Measurements from ENCODE around the gene CAMTA1. TPM values are rescaled to one million over a fixed set of nuclear protein-coding genes. Genes with fewer than 3 reads are reported as not detected.

The CAMTA1 gene
- total RNA-seq, 1 donor from 2014 or later = 34.4 TPM

DNA sequence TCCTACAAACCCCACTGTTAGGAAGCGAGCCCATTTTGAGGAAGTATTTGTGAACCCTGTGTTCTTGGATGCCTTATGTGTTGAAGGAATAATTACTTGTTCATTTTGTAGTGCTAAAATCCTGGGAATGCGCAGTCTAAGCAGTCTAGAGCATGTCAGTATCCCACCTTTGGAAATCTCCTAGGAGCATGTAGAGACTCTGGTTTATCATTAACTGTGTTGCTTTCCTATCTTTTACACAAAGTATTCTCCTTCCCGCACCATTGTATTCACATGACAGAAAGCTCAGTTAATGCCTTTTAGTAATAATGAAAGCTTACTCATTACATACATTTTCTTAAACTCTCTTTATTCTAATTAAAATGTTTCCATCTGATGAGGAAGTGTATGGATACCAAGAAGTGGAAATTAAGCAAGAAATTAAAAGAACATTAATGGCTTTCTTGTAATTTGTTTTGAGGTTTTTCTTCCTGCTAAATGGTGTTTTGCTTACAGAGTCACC, 99.4 kb downstream of the CAMTA1 start:
- ATAC-seq = no peak

DNA sequence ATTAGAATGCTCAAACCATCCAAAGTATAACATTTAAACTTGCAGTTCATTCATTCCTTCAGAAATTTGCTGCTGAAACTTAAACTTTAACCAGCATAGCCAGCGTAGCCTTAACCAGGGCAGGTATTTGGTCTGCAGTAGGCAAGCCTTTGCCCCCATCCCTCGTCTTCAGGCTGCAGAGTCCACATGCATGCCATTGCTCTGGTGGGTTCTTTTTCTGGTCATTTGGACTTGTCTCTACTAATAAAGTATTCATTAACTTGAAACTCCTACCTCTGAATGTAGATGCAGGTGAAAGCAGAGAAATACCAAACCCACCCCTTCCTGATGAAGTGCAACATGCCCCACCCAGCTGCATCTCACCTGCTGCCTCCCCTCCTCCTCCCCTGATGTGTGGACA, 100.2 kb downstream of the CAMTA1 start:
- no peak for ATAC-seq

DNA sequence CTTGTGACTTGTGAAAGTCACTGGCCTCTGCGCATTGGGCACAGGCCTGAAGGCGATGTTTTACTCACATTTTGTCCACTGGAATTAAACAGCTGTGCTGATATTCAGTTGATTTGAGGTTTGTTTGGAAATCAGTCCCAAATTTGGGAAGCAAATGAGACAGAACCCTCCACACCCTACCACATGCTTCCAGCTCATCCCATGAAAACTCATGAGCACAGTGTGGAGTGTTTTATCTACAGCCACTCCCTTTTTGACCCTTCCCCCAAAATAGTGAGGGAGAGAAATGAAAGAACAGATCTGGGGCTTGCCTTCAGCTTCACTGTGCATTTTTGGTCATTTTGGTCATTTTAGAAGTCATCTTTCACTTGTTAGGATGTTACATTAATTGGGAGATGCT, 101.3 kb downstream of the CAMTA1 start:
- no peak for ATAC-seq

DNA sequence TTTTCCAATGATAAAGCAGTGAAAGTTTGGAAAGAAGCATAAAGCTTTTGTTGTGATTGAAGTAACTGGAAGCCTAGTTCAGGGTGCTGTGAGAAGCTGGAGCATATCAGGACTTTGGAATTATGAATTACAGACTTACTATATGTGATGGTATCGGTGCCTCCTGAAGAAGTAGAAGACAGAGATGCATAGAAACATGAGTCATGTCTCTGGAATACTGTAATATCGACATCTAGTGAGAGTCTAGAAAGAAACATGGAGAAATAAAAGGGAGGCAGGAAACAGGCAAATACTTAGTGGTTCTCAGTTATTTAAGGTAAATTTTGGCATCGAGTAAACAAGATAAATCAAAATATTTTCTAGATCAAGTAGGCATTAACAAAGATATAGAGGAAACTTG, 103.0 kb downstream of the CAMTA1 start:
- no peak for ATAC-seq

DNA sequence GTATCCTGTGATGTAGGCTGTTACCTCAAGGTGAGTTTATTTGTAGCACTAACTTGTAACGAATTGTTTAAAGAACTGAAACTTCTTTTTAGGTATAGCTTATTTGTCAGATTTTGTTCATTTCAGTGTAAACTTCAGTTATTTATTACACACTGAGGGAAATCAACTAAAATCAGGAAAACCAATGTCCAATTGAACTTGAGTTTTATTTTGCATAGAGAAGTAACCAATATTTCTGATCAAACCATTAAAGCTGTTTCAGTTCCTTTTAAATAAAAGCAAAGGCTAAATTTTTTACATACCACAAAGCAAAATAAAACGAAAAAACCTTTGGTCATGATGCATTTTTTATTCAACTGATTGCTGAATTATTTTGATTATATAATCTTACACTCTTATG, 103.6 kb downstream of the CAMTA1 start:
- ATAC-seq = no peak

DNA sequence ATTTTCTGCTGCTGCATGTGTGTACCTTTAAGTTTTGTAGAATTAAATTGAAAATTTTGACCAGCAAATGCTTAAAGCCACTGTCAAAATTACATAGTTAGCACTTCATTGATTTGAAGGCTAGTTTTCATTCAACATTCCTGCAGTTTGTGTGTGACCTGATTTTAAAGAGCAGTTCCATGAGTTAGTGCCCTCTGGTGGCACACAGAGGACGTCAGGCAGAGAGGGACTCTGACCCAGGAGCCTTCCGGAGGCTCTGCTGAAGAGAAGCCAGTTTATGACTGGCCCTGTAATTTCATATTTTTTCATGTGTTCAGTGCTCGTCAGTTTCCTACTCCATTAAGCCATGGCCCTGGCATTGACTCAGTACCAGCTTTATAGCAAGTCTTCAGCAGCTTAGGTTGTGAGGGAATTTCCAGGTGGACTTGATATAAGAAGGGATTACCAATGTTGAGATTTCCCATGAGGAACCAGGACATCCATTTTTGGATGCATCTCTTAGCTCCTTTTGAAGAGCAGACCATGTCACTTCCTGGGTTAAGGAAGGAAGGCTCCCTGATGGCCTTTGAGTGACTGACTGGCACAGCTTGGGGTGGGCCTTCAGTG, 104.7 kb downstream of the CAMTA1 start:
- peak; percentile 77 for ATAC-seq

DNA sequence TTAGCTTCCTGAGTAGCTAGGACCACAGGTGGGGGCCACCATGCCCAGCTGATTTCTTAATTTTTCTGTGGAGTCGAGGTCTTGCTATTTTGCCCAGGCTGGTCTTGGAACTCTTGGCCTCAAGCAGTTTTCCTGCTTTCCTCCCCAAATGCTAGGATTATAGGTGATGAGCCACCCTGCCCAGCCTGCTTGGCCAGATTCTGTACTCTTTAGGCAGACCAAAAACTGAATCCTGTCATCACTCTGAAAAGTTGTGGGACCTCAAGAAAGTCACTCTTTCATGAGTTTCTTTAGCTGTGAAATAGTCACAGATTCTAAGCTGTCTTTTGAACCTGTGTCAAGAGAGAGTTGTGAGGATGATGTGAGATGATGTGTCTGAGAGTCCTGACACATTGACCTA, 105.4 kb downstream of the CAMTA1 start:
- no peak for ATAC-seq

DNA sequence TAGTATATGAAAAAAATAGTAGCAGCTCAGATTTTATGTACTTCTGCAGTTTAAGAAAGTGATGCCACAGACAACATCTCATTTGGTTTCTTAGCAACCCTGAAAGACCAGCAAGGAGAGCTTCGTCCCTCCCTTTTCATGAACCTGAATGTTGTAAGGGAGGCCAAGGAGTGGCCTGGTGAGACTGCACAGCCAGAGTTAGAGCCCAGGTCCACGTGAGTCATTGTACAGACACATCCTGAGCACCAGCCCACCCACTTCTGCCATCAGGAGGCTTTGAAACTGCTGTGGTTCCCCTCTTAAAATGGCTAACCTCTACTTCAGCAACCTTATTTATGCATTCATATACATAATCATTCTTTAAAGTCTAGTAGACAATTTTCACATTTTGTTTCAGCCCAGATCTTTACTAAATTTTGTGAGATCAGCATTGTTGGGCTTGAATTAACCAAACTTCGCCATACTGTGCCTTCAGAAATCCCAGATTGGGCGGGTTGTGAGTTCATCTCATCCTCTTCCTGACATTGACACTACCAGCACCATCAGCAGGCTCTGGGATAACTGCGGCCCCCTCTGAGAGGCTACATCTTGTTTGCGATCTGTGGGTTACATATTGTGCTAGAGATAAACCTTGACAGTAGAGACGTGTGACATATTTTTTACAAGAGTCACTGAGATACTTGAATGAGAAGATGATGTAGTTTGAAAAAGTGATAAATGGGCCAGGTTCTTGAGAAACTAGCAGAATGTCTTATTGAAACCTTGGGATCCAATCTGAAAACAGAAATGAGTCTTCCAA, 106.7 kb downstream of the CAMTA1 start:
- ATAC-seq = no peak

DNA sequence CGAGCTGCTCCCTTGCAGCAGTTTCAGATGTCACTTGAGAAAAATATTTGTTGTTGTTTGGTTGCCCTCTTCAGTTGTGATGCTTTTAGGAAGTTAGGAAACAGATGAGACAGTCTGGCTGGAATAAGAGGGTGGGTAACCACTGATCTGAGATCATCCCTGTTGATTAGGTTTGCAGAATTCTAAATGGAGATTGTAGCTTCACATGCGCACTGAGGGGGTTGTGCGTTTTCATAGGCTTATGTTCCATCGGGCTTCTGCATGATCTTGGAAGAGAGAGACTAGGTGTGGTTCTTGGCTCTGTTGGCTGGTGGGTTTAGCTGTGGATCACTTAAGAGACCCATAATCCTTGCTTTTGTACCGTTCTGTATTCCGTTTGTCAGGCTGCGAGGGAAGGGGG, 108.1 kb downstream of the CAMTA1 start:
- no peak for ATAC-seq

DNA sequence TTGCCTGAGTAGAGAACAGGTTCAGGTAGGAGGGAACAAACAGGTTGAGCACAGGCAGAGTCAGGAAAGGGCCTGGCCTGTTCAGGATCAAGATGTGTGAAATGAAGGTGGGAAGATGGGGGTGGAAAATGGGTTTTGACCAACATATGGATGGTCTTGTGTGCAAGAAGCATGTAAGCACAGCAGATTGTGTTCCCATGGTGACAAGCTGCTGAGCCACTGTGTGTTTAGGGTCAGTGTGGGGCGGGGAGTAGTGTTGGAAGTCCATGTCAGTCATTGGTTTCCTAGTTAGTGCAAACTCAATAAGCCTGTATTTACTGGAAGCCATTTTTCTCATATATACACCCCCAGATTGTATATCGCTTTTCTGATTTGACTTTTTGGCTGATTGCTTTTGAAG, 111.9 kb downstream of the CAMTA1 start:
- no peak for ATAC-seq

DNA sequence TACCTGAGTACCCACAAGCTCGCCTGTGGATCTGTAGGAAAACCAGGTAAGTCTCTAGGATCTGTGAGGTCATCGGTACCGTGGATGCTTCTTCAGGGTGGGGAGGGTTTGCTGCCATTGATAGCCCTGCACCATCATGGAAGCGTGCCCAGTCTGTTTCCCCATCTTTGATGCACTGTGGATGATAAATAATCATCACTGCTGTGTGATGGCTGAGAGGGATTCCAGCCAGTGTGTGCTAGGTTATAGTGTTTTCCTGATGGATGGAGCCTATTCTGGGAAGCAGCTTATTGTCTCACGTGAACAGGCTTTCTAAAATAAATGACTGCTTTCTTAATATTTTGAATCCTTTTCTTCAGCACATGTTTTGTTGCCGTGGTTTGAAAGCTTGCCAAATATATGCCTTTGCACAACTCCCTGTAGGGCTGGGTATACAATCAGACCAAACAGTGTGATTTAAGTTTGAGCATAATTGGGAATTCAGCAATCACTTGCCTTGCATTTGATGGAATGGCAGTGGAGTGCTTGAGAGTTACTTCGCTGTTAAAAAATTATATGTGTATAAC, 113.8 kb downstream of the CAMTA1 start:
- ATAC-seq = no peak

DNA sequence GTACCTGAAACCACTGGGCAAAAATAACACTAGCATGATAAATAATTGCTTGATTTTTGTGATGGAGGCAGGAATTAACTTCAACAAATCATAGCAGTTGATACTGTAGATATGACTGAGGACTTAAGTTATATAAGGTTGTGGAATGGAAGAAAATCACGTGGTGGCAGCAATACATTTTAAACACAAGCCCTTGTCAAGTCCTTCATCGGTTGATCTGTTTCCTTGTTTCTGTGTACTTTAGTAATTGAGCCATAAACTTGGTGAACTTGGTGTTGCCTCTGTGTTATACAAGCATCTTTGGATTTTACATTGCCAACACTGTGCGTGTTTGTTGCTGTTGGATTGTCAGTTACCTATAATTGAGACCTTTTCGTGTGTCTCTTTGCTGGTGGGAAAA, 114.4 kb downstream of the CAMTA1 start:
- ATAC-seq = no peak

DNA sequence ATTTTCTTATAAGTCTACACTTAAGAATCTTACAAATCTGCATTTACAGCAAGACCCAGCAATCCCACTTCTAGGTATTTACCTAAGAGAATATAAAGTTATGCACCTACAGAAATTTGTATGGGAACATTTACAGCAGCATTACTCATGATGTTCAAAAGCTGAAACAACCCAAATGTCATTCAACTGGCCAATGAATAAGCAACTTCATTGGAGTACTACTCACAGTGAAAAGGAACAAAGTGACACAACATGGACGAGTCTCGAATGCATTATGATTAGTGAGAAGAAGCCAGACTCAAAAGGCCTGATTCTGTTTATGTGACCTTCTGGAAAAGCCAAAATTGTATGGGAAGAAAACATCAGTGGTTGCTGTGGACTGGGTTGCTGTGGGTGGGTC, 116.9 kb downstream of the CAMTA1 start:
- no peak for ATAC-seq

DNA sequence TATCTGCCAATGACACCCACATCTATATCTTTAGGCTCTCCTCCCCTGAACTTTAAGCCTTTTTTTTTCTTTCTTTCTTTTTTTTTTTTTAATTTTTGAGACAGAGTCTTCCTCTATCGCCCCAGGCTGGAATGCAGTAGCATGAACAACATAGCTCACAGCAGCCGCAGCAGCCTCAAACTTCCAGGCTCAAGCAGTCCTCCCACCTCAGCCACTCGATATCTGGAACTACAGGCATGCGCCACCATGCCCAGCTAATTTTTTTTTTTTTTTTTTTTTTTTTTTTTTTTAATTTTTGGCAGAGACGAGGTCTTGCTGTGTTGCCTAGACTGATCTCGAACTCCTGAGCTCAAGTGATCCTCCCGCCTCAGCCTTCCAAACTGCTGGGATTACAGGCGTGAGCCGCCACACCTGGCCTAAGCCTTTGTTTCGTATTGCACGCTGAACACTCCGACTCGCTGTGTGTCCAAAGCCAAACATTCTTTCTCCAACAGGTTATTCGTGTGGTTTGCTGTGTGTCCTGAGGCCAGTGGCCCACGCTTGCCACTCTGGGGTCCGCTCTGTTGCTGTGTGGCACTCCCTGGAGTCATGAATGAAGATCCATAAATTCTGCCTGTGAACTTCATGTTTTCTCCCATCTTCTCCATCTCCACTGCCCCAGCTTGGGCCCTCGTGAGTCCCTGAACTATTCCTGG, 119.4 kb downstream of the CAMTA1 start:
- no peak for ATAC-seq

DNA sequence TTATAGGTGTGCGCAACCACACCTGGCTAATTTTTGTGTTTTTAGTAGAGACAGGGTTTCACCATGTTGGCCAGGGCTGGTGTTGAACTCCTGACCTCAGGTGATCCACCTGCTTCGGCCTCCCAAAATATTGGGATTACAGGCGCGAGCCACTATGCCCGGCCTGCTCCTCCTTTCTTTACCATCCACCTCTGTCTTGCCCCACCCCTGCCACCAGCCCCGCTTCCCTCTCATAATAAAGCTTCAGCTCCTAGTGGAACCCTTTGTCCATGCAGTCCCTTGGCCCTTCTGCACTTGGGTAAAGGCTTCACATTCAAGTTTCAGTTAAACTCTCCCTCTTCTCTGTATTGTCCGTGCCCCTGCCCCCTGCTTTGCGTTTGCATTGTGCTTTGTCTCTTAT, 120.1 kb downstream of the CAMTA1 start:
- no peak for ATAC-seq

DNA sequence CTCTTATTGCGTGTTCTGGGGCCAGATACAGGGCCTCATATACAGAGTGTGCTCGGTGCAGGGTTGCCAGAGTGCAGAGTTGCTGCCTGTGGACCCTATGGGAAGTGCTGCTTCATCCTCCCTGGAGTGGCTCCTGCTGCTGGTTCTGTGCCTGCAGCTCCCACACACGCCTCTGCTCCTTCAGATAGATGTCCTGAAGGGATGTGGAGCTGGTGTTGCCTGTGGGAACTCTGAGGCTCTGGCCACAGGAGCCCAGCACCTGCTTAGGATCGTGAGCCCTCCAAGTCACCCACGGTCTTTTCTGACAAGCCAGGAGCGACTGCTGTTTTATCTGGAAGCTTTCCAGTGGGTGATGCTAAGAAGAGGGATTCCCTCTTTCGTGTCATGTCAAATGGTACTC, 120.5 kb downstream of the CAMTA1 start:
- ATAC-seq = no peak

DNA sequence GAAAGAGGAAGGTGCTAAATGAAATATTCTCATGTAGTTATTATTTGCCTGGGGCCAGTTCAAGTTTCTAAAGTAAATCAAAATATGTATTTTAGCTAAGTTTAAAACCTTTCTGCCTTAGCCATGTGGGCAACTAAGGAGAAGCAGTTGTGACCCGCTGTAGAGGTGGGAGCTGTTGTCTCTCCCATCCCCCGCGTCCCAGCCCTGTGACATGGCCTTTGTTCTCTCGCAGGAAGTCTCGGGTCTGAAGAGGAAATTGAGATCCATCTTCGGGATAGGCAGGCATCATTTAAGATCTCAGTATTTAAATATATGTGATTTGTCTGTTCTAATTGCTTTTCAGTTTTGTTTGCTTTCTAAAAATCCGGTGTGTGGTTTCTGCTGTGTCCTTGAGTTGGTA, 121.5 kb downstream of the CAMTA1 start:
- ATAC-seq = no peak

DNA sequence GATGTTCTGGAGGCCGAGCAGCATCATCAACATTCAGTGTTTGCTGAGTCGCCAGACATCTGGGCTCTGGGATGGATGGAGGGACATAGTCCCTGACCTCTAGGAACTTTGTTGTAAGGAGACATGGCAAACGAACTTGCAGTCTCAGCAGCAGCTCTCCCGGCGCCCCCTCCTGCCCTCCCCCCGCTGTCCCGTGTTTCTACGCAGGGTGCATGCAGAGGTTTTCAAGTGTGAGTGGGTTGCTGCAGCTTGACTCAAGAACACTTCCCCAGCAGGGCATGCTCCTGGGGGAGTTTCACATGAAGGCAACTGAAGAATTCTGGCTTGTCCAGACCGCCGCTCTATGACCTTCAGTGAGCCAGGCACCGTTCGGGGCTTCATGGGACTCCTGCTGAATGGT, 121.9 kb downstream of the CAMTA1 start:
- no peak for ATAC-seq

DNA sequence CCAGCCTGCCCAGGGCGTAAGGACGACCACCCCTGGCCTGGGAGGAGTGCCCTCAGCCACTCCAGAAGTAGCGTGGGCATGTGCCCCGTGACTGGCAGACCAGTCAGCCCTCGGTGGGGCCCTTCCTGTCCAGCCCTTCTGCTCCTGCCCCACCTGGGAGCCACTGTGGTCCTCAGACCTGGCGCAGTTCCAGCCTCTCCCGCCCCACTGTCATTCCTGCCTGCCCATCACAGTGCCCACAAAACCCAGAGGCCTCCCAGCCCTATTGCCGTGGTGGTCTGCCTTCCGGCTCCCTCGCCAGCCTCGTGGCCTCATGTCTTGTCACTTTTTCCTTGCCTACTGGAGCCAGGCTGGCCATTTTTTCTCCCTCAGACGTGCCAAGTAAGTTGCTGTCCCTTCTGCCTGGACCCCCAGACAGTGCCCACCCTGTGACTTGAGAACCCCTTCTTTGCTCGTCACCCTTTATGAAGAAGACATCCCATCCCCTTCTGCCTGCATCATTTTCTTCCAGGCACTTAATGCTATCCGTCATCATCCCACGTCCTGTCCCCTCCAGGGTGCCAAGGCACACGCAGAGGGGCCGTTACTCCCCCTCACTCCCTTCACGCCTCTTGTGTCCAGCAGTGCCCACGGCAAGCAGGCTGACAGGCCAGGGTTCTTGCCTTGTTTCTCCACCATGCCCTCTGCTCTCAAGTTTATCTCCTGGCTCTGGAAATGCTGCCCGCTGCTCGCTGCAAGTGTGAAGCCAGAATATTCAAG, 122.6 kb downstream of the CAMTA1 start:
- ATAC-seq = no peak

DNA sequence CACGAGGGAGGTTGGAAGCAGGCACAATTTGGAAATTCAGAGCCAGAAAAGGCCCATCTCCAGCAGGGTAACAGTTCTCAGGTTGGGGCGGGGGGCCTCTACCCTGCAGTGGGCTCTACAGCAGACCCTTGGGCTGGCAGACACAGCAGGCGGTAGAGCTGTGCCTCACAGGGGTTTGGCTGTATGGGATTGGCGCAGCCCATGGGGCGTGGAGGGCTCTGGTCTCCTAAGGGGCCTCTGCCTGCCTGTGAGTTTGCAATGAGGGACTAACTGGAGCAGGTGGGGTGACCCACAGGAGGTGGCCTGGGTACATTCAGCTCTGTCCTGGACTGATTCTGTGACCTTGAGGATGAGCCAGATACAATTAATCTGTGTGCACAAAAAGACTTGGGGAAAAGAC, 124.1 kb downstream of the CAMTA1 start:
- no peak for ATAC-seq

DNA sequence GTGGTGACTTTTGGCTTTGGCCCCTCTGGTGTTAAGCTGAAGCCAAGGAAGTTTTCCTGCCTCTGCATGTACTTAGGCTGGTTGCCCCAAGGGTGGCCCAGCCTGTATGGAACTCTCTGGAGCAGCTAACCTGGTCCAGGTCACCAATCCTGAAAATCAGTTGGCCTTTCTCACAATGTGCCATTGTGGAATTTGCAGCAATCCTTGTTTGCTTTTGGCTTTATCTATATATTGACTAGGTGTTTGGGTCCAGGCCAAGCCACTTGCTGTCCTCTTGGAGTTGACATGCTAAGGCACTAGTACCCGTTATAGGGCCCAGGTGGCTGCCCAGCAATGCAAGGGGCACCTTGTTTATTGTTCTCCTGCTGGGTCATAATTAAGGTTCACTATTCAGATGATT, 124.6 kb downstream of the CAMTA1 start:
- no peak for ATAC-seq
